Gastrocnemius medialis (tissue), 4 donors: ENCODE measurements around the gene ATP5F1A.

Experiments used
- CTCF ChIP-seq, 5 experiments: fragments of 450-650 bp in 3 of 5; fragments of 200-600 bp in 2 of 5; sonication (generic) in 2 of 5; IDR thresholded peaks in 4 of 5; conservative IDR thresholded peaks in 1 of 5; 1 replicate in 4 of 5; 2 replicates in 1 of 5; pipeline ENCODE4 v1.5.1; 2016 to 2019; ENCODE audit warnings: antibody characterized with exemption in 5 of 5, mild to moderate bottlenecking in 3 of 5, moderate library complexity in 3 of 5
- POLR2A ChIP-seq, 2 donors: fragments of 450-650 bp; IDR thresholded peaks; one replicate each; pipeline ENCODE4 v1.6.1; 2017; ENCODE audit warnings: antibody characterized with exemption in 2 of 2, mild to moderate bottlenecking in 2 of 2, moderate library complexity in 2 of 2

- TF ChIP-seq CTCF (IDR thresholded peaks at IDR 0.05 in 4 of 5, conservative IDR thresholded peaks at IDR 0.05 in 1 of 5) = no peak
- TF ChIP-seq POLR2A (IDR thresholded peaks at IDR 0.05) = no peak
Observed at GRCh38 chr18:46098616-46098933, 479 bp upstream of the ATP5F1A start.
